ENCODE measurements around the gene PDIK1L. TPM values are rescaled to one million over a fixed set of nuclear protein-coding genes. Genes with fewer than 3 reads are reported as not detected.

PDIK1L gene
- total RNA-seq, 2 experiments from 2014 or later, result 11.7 to 13.4 TPM

- ChIA-PET POLR2A (interaction anchor here (0.7 to 1.7 kb wide), 3 partner anchors 17 to 57 kb away, joined by 3 to 6 read pairs (median 3); no protein-coding TSS in a partner anchor), CTCF (interaction anchor here (1.0 to 1.8 kb wide), 5 partner anchors 11 to 307 kb away, joined by 4 to 19 read pairs (median 5); partner anchors contain the start of gene ZNF593)
- H3K4me1 Mint-ChIP-seq (ENCODE audit: low read depth), result peaks cover 24% of the 10 kb centered on the region
- peaks cover 5% of the 10 kb centered on the region for H3K36me3 Mint-ChIP-seq (ENCODE audit: low read depth)
- H3K27ac Mint-ChIP-seq, result no peak overlapping the region
- TF ChIP-seq CTCF (IDR thresholded peaks at IDR 0.05), result no peak
- no peaks in the 10 kb centered on the region for H3K9me3 Mint-ChIP-seq
- DNase-seq (no peak), ATAC-seq (no peak)
- intact Hi-C loops (cut with micrococcal nuclease), result no loop called here
- peak overlapping the region; percentile 95 for H3K4me3 Mint-ChIP-seq
- H3K27me3 Mint-ChIP-seq, result no peaks in the 10 kb centered on the region
Observed at GRCh38 chr1:26109229-26110164, 2.1 kb upstream of the PDIK1L start.

- CTCF ChIA-PET, result interaction anchor here (1.4 to 3.8 kb wide), 6 partner anchors 11 to 59 kb away, joined by 5 to 24 read pairs (median 14); partner anchors contain the start of gene ZNF593
- no peak for TF ChIP-seq CTCF (IDR thresholded peaks at IDR 0.05)
Observed at GRCh38 chr1:26110731-26111529, 694 bp upstream of the PDIK1L start.

GRCh38 chr1:26112407-26112775 is 767 bp downstream of the PDIK1L start:
- Mint-ChIP-seq H3K36me3 (ENCODE audit: low read depth) (peaks cover 16% of the 10 kb centered on the region), H3K27me3 (no peaks in the 10 kb centered on the region), H3K27ac (peak overlapping the region; percentile 87), H3K4me3 (peak overlapping the region; percentile 96), H3K4me1 (ENCODE audit: low read depth) (peaks cover 22% of the 10 kb centered on the region), H3K9me3 (no peaks in the 10 kb centered on the region)
- TF ChIP-seq CTCF (IDR thresholded peaks at IDR 0.05), result no peak
- intact Hi-C loops (cut with micrococcal nuclease), result no loop called here
- DNase-seq (peak; percentile 35), ATAC-seq (no peak)
- POLR2A ChIA-PET, result interaction anchor here (1.0 to 3.3 kb wide), 3 partner anchors 11 to 27 kb away, joined by 3 to 23 read pairs (median 11); no protein-coding TSS in a partner anchor
- CTCF ChIA-PET, result interaction anchor here (0.6 to 3.8 kb wide), 7 partner anchors 10 to 258 kb away, joined by 3 to 24 read pairs (median 3); partner anchors contain the start of gene ZNF593

More at GRCh38 chr1:26110731-26111529, 694 bp upstream of the PDIK1L start:
- Mint-ChIP-seq H3K4me1 (ENCODE audit: low read depth) (peaks cover 22% of the 10 kb centered on the region), H3K27me3 (no peaks in the 10 kb centered on the region), H3K4me3 (peak overlapping the region; percentile 95), H3K9me3 (no peaks in the 10 kb centered on the region), H3K36me3 (ENCODE audit: low read depth) (peaks cover 12% of the 10 kb centered on the region), H3K27ac (peak overlapping the region; percentile 86)
- peak; percentile 53 for ATAC-seq
- DNase-seq, result peak; percentile 80
- intact Hi-C loops (cut with micrococcal nuclease), result no loop called here
- POLR2A ChIA-PET, result interaction anchor here (0.5 to 3.3 kb wide), 4 partner anchors 9 to 28 kb away, joined by 3 to 23 read pairs (median 8); no protein-coding TSS in a partner anchor

GRCh38 chr1:26114165-26114927 is 2.7 kb downstream of the PDIK1L start:
- Mint-ChIP-seq H3K4me3 (no peak overlapping the region), H3K36me3 (ENCODE audit: low read depth) (peaks cover 29% of the 10 kb centered on the region), H3K4me1 (ENCODE audit: low read depth) (peaks cover 31% of the 10 kb centered on the region), H3K27me3 (no peaks in the 10 kb centered on the region), H3K9me3 (no peaks in the 10 kb centered on the region), H3K27ac (no peak overlapping the region)
- ChIA-PET POLR2A (interaction anchor here (0.6 to 1.7 kb wide), 3 partner anchors 9 to 207 kb away, joined by 3 to 4 read pairs (median 3); no protein-coding TSS in a partner anchor), CTCF (interaction anchor here (1.1 to 3.8 kb wide), 2 partner anchors 30 kb away, joined by 3 to 24 read pairs; no protein-coding TSS in a partner anchor)
- DNase-seq (no peak), ATAC-seq (no peak)
- intact Hi-C loops (cut with micrococcal nuclease), result no loop called here
- TF ChIP-seq CTCF (IDR thresholded peaks at IDR 0.05), result no peak

Data from activated CD8-positive, alpha-beta T cell treated with anti-CD3 and anti-CD28 coated beads for 36 hours (primary cell).